Prostate gland (tissue), 2 donors: ENCODE measurements around the gene HSDL2.

ENCODE experiments used
- CTCF ChIP-seq, 4 experiments: fragments of 200-600 bp in 2 of 4; fragments of 450-650 bp in 2 of 4; sonication (generic) in 2 of 4; IDR thresholded peaks; 1 replicate in 3 of 4; 2 replicates in 1 of 4; pipeline ENCODE4 v1.5.1; 2016 to 2019; ENCODE audit warnings: antibody characterized with exemption in 4 of 4, mild to moderate bottlenecking in 2 of 4, moderate library complexity in 2 of 4
- POLR2A ChIP-seq: fragments of 450-650 bp; IDR thresholded peaks from one replicate; pipeline ENCODE4 v1.6.1; 2016; ENCODE audit warnings: antibody characterized with exemption, mild to moderate bottlenecking
- POLR2AphosphoS5 ChIP-seq: sonication (generic); formaldehyde crosslinking; IDR thresholded peaks from one replicate; pipeline ENCODE4 v1.6.1; 2017; ENCODE audit warnings: antibody characterized with exemption

- TF ChIP-seq CTCF (IDR thresholded peaks at IDR 0.05) (no peak), POLR2A (no peak), POLR2AphosphoS5 (no peak)
Measured at GRCh38 chr9:112334432-112334841, 45.5 kb upstream of the HSDL2 start.
